ENCODE measurements around the gene CRYGN. TPM values are rescaled to one million over a fixed set of nuclear protein-coding genes. Genes with fewer than 3 reads are reported as not detected.

CRYGN gene
- total and polyA plus RNA-seq, 2 of the 13 experiments (the other 11 are each of a cell fraction or from before 2014, with no cell fraction given): 0.11 TPM; not detected in 1

DNA sequence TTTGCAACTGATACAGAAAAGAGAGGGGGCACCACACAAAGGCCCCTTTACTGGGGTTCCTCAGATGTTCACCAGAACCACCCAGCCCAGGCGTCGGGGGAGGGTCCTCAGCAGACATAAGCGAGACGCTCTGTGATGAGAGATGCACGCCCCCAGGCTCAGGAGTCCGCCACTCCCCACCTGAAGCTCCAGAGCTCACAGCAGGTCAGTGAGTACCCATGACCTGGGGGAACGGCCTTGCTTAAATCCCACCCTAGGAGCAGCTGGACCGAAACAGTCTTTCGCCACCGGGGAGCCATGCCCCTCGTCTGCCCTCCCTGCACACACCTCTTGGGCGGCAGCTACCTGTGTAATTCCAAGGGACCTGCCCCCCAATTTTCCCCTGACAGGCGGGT is 2.8 kb downstream of the CRYGN start:
- Histone ChIP-seq H3K4me1 (ENCODE audit: insufficient read depth, low read length) (no peaks in the 10 kb centered on the region), H2AFZ (ENCODE audit: low read length) (no peak overlapping the region), H3K4me2 (ENCODE audit: low read depth, low read length) (no peak overlapping the region), H3K4me3 (replicated peaks in 1 of 3; ENCODE audit: insufficient read depth in 1 of 3, low read depth in 2 of 3, low read length in 3 of 3) (no peak overlapping the region), H3K36me3 (replicated peaks in 1 of 2; ENCODE audit: control insufficient read depth in 1 of 2, insufficient read depth in 2 of 2, low read length in 2 of 2) (no peaks in the 10 kb centered on the region), H3K9ac (ENCODE audit: insufficient read depth, low read depth, low read length) (no peak overlapping the region), H3K9me3 (ENCODE audit: low read length) (no peaks in the 10 kb centered on the region), H3K79me2 (ENCODE audit: insufficient read depth, low read length) (no peaks in the 10 kb centered on the region), H3K27me3 (ENCODE audit: control insufficient read depth in 1 of 2, insufficient read depth in 2 of 2, low read length in 2 of 2) (peaks cover 19 to 80% of the 10 kb centered on the region in 2 experiments), H3K27ac (ENCODE audit: extremely low read length, insufficient read depth, low read length) (no peak overlapping the region), H4K20me1 (ENCODE audit: insufficient read depth, low read length) (no peaks in the 10 kb centered on the region)
- BruUV-seq (replicated peaks): no TSS peak
- TF ChIP-seq SPEN (CRISPR knock-in tag; IDR thresholded peaks at IDR 0.05; ENCODE audit: low read depth) (no peak), MTA1 (CRISPR knock-in tag; IDR thresholded peaks at IDR 0.05; ENCODE audit: borderline replicate concordance) (no peak), ATF7 (IDR thresholded peaks at IDR 0.05) (no peak), ATF7 (CRISPR knock-in tag; IDR thresholded peaks at IDR 0.05) (no peak), ZNF225 (CRISPR knock-in tag; IDR thresholded peaks at IDR 0.05) (no peak), ZNF543 (CRISPR knock-in tag; IDR thresholded peaks at IDR 0.05) (no peak), THRA (CRISPR knock-in tag; IDR thresholded peaks at IDR 0.05; ENCODE audit: borderline replicate concordance) (no peak), NCOA1 (CRISPR knock-in tag; IDR thresholded peaks at IDR 0.05) (no peak), RFX5 (IDR thresholded peaks at IDR 0.05; ENCODE audit: low read depth, low read length) (no peak), ZBTB8A (CRISPR knock-in tag; IDR thresholded peaks at IDR 0.05; ENCODE audit: borderline replicate concordance, low read depth) (no peak), PAX8 (CRISPR knock-in tag; IDR thresholded peaks at IDR 0.05; ENCODE audit: borderline replicate concordance) (no peak), SIX4 (CRISPR knock-in tag; IDR thresholded peaks at IDR 0.05) (no peak)
- TF ChIP-seq, protein P1, sequence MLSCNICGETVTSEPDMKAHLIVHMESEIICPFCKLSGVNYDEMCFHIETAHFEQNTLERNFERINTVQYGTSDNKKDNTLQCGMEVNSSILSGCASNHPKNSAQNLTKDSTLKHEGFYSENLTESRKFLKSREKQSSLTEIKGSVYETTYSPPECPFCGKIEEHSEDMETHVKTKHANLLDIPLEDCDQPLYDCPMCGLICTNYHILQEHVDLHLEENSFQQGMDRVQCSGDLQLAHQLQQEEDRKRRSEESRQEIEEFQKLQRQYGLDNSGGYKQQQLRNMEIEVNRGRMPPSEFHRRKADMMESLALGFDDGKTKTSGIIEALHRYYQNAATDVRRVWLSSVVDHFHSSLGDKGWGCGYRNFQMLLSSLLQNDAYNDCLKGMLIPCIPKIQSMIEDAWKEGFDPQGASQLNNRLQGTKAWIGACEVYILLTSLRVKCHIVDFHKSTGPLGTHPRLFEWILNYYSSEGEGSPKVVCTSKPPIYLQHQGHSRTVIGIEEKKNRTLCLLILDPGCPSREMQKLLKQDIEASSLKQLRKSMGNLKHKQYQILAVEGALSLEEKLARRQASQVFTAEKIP (CRISPR knock-in tag; IDR thresholded peaks at IDR 0.05; ENCODE audit: borderline replicate concordance): no peak
- no peak for ATAC-seq
- in situ Hi-C loops (cut with HindIII; ENCODE audit: extremely low pct_ligation_motif_present, low pct_unique_long_range_greater_than_20kb) (no loop called here), intact Hi-C loops (cut with micrococcal nuclease; ENCODE audit: unreplicated experiment) (no loop called here)
- DNase-seq (ENCODE audit: low spot score): no peak
- POLR2A ChIA-PET: no interaction called here
- CTCF ChIA-PET (ENCODE audit: low intra/inter-chr PET ratio, low total read pairs): no interaction called here
- no peak for FAIRE-seq
- WGBS (ENCODE audit: low lambda C conversion rate): 0% methylated on average over 1 of the region's 13 CpGs
